HL-60 (cell line): Measurements from ENCODE around the gene EMID1.

Experiments
- CTCF ChIP-seq: IDR thresholded peaks from one replicate; pipeline ENCODE4 v1.5.1; 2011; ENCODE audit warnings: low read length, control low read depth, inconsistent platforms; ENCODE audit not compliant: insufficient read depth
- GABPA ChIP-seq: IDR thresholded peaks from 2 replicates; pipeline ENCODE4 v1.6.1; 2012; ENCODE audit warnings: low read depth
- POLR2AphosphoS5 ChIP-seq: IDR thresholded peaks from 2 replicates; pipeline ENCODE4 v1.6.1; 2012; ENCODE audit warnings: low read depth

- no peak for TF ChIP-seq CTCF
- no peak for TF ChIP-seq POLR2AphosphoS5
- TF ChIP-seq GABPA: no peak
Observed at GRCh38 chr22:29224121-29224858, 18.6 kb downstream of the EMID1 start.
